GM23338 (cell line): ENCODE measurements around the gene GSX2. TPM values are rescaled to one million over a fixed set of nuclear protein-coding genes. Genes with fewer than 3 reads are reported as not detected.

Source experiments
- ATAC-seq: fragments of 200-7000 bp; cut with Tn5 transposase; 3 replicates; pipeline ENCODE4 v1.9.1; 2020
- DNase-seq: peaks from one replicate; pipeline ENCODE4 v3.0.0-alpha.2; 2015; ENCODE audit warnings: low spot score
- H2AFZ ChIP-seq: fragments of 200-600 bp; sonication (generic); 2 replicates; pipeline ENCODE4 v1.8.0; 2016; ENCODE audit warnings: antibody characterized with exemption, mild to moderate bottlenecking, moderate library complexity
- H3F3A ChIP-seq: fragments of 200-600 bp; sonication (generic); replicated peaks from 2 replicates; pipeline ENCODE4 v1.8.0; 2017; ENCODE audit warnings: antibody characterized with exemption, mixed run types, low read depth
- H3K27ac ChIP-seq: fragments of 200-600 bp; sonication (generic); 2 replicates; pipeline ENCODE4 v1.6.1; 2016; ENCODE audit warnings: low read depth
- H3K27me3 ChIP-seq: fragments of 200-600 bp; sonication (generic); 2 replicates; pipeline ENCODE4 v1.8.0; 2016; ENCODE audit warnings: mild to moderate bottlenecking, mixed run types, moderate library complexity; ENCODE audit not compliant: insufficient read depth
- H3K36me3 ChIP-seq: fragments of 200-600 bp; sonication (generic); 2 replicates; pipeline ENCODE4 v1.8.0; 2016; ENCODE audit warnings: mild to moderate bottlenecking; ENCODE audit not compliant: insufficient read depth
- H3K4me1 ChIP-seq: fragments of 200-600 bp; sonication (generic); 2 replicates; pipeline ENCODE4 v1.8.0; 2016; ENCODE audit warnings: mild to moderate bottlenecking, moderate library complexity; ENCODE audit not compliant: insufficient read depth
- H3K4me2 ChIP-seq: fragments of 200-600 bp; sonication (generic); 2 replicates; pipeline ENCODE4 v1.7.1; 2017; ENCODE audit warnings: mixed run types
- H3K4me3 ChIP-seq: fragments of 200-600 bp; sonication (generic); 2 replicates; pipeline ENCODE4 v1.6.1; 2016; ENCODE audit warnings: mixed run types
- H3K79me2 ChIP-seq: fragments of 200-600 bp; sonication (generic); replicated peaks from 2 replicates; pipeline ENCODE4 v1.8.0; 2017; ENCODE audit warnings: mild to moderate bottlenecking; ENCODE audit not compliant: insufficient read depth
- H3K9me2 ChIP-seq: fragments of 200-600 bp; sonication (generic); 2 replicates; pipeline ENCODE4 v1.8.0; 2017; ENCODE audit not compliant: insufficient read depth
- H4K20me1 ChIP-seq: fragments of 200-600 bp; sonication (generic); replicated peaks from 2 replicates; pipeline ENCODE4 v1.8.0; 2017; ENCODE audit warnings: mild to moderate bottlenecking; ENCODE audit not compliant: insufficient read depth
- H3K27ac Mint-ChIP-seq: 2 replicates; pipeline ENCODE4 v1.8.0; 2020; ENCODE audit warnings: inconsistent platforms, mild to moderate bottlenecking, moderate library complexity, mixed read lengths
- H3K27me3 Mint-ChIP-seq: 3 replicates; pipeline ENCODE4 v1.8.0; 2022; ENCODE audit warnings: low read depth, mild to moderate bottlenecking, moderate library complexity, mixed read lengths, inconsistent platforms; ENCODE audit not compliant: insufficient read depth, poor library complexity
- H3K36me3 Mint-ChIP-seq: 3 replicates; pipeline ENCODE4 v1.8.0; 2021; ENCODE audit warnings: low read depth, mild to moderate bottlenecking, inconsistent platforms, moderate library complexity, mixed read lengths
- H3K4me1 Mint-ChIP-seq: 3 replicates; pipeline ENCODE4 v1.8.0; 2020; ENCODE audit warnings: mild to moderate bottlenecking, inconsistent platforms, mixed read lengths
- H3K4me3 Mint-ChIP-seq: 3 replicates; pipeline ENCODE4 v1.8.0; 2021; ENCODE audit warnings: moderate library complexity, mild to moderate bottlenecking, inconsistent platforms, mixed read lengths
- H3K9me3 Mint-ChIP-seq: 3 replicates; pipeline ENCODE4 v1.8.0; 2020; ENCODE audit warnings: moderate library complexity, mild to moderate bottlenecking, inconsistent platforms, mixed read lengths
- CREB1 ChIP-seq: fragments of 250-450 bp; sonication (Bioruptor Pico); IDR thresholded peaks from 2 replicates; pipeline ENCODE4 v1.5.0; 2020; ENCODE audit warnings: low read depth, mild to moderate bottlenecking, moderate library complexity
- EZH2 ChIP-seq: fragments of 200-600 bp; sonication (generic); IDR thresholded peaks from one replicate; pipeline ENCODE4 v1.8.0; 2017; ENCODE audit warnings: antibody characterized with exemption, mild to moderate bottlenecking, low read depth; ENCODE audit not compliant: unreplicated experiment
- EZH2phosphoT487 ChIP-seq: fragments of 200-600 bp; sonication (generic); IDR thresholded peaks from one replicate; pipeline ENCODE4 v1.8.1; 2018; ENCODE audit warnings: antibody characterized with exemption; ENCODE audit not compliant: unreplicated experiment
- NANOG ChIP-seq: IDR thresholded peaks from 2 replicates; pipeline ENCODE4 v1.6.1; 2016; ENCODE audit warnings: antibody characterized with exemption, borderline replicate concordance
- POLR2AphosphoS5 ChIP-seq: IDR thresholded peaks from 2 replicates; pipeline ENCODE4 v1.6.1; 2016; ENCODE audit warnings: antibody characterized with exemption, low read depth
- ZNF462 ChIP-seq: fragments of 250-450 bp; sonication (Bioruptor Pico); IDR thresholded peaks from 2 replicates; pipeline ENCODE4 v1.5.0; 2020; ENCODE audit warnings: mild to moderate bottlenecking, moderate library complexity
- polyA plus RNA-seq: library from polyadenylated mRNA; unstranded; fragments of >200 nt; fragmentation: Nextera tagmentation; extraction: Ambion mirVana; gene quantifications from 2 replicates; pipeline ENCODE4 v1.2.1, GENCODE V29; 2016
- total RNA-seq: library from RNA; depleted of rRNA; stranded (reverse); fragments of >200 nt; shearing (Covaris generic); gene quantifications from 2 replicates; pipeline ENCODE4 v1.2.3, GENCODE V29; 2014
- TF ChIP-seq, protein P1 (sequence below): IDR thresholded peaks from one replicate; pipeline ENCODE4 v1.6.1; 2018; ENCODE audit warnings: antibody characterized with exemption; ENCODE audit not compliant: unreplicated experiment
- TF ChIP-seq, protein P2 (sequence below), 2 experiments: fragments of 200-600 bp in 1 of 2; sonication (generic) in 1 of 2; conservative IDR thresholded peaks; 2 replicates each; pipeline versions ENCODE4 v1.5.1 to v1.6.1; 2016 to 2017; ENCODE audit warnings: antibody characterized with exemption in 2 of 2, low read depth in 2 of 2, mild to moderate bottlenecking in 2 of 2, moderate library complexity in 1 of 2

GSX2 gene
- total and polyA plus RNA-seq, 2 experiments from 2014 or later, result 0.34 TPM; not detected in 1

- Histone ChIP-seq H3K27ac (no peak overlapping the region), H3K4me2 (no peak overlapping the region)
These were observed 9.6 kb upstream of the GSX2 start for GRCh38 chr4:54090404-54090803.

More at GRCh38 chr4:54090404-54090803, 9.6 kb upstream of the GSX2 start:
- TF ChIP-seq EZH2 (peak; percentile 10), ZNF462 (no peak), POLR2AphosphoS5 (no peak), CREB1 (CRISPR knock-in tag) (no peak), NANOG (no peak), EZH2phosphoT487 (no peak)
- TF ChIP-seq, protein P1, sequence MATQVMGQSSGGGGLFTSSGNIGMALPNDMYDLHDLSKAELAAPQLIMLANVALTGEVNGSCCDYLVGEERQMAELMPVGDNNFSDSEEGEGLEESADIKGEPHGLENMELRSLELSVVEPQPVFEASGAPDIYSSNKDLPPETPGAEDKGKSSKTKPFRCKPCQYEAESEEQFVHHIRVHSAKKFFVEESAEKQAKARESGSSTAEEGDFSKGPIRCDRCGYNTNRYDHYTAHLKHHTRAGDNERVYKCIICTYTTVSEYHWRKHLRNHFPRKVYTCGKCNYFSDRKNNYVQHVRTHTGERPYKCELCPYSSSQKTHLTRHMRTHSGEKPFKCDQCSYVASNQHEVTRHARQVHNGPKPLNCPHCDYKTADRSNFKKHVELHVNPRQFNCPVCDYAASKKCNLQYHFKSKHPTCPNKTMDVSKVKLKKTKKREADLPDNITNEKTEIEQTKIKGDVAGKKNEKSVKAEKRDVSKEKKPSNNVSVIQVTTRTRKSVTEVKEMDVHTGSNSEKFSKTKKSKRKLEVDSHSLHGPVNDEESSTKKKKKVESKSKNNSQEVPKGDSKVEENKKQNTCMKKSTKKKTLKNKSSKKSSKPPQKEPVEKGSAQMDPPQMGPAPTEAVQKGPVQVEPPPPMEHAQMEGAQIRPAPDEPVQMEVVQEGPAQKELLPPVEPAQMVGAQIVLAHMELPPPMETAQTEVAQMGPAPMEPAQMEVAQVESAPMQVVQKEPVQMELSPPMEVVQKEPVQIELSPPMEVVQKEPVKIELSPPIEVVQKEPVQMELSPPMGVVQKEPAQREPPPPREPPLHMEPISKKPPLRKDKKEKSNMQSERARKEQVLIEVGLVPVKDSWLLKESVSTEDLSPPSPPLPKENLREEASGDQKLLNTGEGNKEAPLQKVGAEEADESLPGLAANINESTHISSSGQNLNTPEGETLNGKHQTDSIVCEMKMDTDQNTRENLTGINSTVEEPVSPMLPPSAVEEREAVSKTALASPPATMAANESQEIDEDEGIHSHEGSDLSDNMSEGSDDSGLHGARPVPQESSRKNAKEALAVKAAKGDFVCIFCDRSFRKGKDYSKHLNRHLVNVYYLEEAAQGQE, result no peak
- TF ChIP-seq, protein P2, sequence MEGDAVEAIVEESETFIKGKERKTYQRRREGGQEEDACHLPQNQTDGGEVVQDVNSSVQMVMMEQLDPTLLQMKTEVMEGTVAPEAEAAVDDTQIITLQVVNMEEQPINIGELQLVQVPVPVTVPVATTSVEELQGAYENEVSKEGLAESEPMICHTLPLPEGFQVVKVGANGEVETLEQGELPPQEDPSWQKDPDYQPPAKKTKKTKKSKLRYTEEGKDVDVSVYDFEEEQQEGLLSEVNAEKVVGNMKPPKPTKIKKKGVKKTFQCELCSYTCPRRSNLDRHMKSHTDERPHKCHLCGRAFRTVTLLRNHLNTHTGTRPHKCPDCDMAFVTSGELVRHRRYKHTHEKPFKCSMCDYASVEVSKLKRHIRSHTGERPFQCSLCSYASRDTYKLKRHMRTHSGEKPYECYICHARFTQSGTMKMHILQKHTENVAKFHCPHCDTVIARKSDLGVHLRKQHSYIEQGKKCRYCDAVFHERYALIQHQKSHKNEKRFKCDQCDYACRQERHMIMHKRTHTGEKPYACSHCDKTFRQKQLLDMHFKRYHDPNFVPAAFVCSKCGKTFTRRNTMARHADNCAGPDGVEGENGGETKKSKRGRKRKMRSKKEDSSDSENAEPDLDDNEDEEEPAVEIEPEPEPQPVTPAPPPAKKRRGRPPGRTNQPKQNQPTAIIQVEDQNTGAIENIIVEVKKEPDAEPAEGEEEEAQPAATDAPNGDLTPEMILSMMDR (conservative IDR thresholded peaks at IDR 0.05; ENCODE audit: low read depth in 2 of 2), result no peak
- H3K27me3 Mint-ChIP-seq, result peaks cover 57% of the 10 kb centered on the region
- no peaks in the 10 kb centered on the region for H3K36me3 ChIP-seq
- peaks cover 35% of the 10 kb centered on the region for H3K4me1 ChIP-seq
- no peak overlapping the region for H3K4me3 ChIP-seq
- peaks cover 7% of the 10 kb centered on the region; the same call in 1 of the 2 replicates for H4K20me1 ChIP-seq
- no peaks in the 10 kb centered on the region for H3K9me3 Mint-ChIP-seq
- no peaks in the 10 kb centered on the region for H3K36me3 Mint-ChIP-seq
- peaks cover 35% of the 10 kb centered on the region for H3K4me1 Mint-ChIP-seq
- H3F3A ChIP-seq, result peaks cover 27% of the 10 kb centered on the region
- H3K27me3 ChIP-seq, result peaks cover 87% of the 10 kb centered on the region
- no peak overlapping the region; the same call in 2 of the 3 replicates for H3K4me3 Mint-ChIP-seq
- H3K27ac Mint-ChIP-seq, result no peak overlapping the region
- H3K79me2 ChIP-seq, result no peaks in the 10 kb centered on the region
- no peak for ATAC-seq
- H3K9me2 ChIP-seq, result peaks cover 6% of the 10 kb centered on the region; the same call in 1 of the 2 replicates
- no peak for DNase-seq
- H2AFZ ChIP-seq, result no peak overlapping the region
